Measurements from ENCODE around the gene TEX36. TPM values are rescaled to one million over a fixed set of nuclear protein-coding genes. Genes with fewer than 3 reads are reported as not detected.

The TEX36 gene
- polyA plus RNA-seq, 1 donor from 2014 or later: not detected

GRCh38 chr10:125628104-125629049 is 54.6 kb downstream of the TEX36 start:
- H3K9ac ChIP-seq (ENCODE audit: low read length): no peak overlapping the region
- no peak overlapping the region for H2AFZ ChIP-seq (ENCODE audit: low read depth, low read length)
- no peak overlapping the region for H3K4me2 ChIP-seq (ENCODE audit: low read length)
- no peaks in the 10 kb centered on the region for H3F3A ChIP-seq (ENCODE audit: insufficient read depth, low read length, poor library complexity, severe bottlenecking)
- no peak overlapping the region for H3K27ac ChIP-seq (ENCODE audit: low read length)
- H3K36me3 ChIP-seq (ENCODE audit: insufficient read depth, low read length): no peaks in the 10 kb centered on the region
- no peaks in the 10 kb centered on the region for H3K9me3 ChIP-seq (ENCODE audit: low read length)
- H3K4me3 ChIP-seq (ENCODE audit: low read length): no peak overlapping the region
- H4K20me1 ChIP-seq (ENCODE audit: insufficient read depth): no peaks in the 10 kb centered on the region
- no peaks in the 10 kb centered on the region for H3K27me3 ChIP-seq (ENCODE audit: insufficient read depth, low read depth, low read length)
- no peaks in the 10 kb centered on the region for H3K79me2 ChIP-seq (replicated peaks; ENCODE audit: insufficient read depth, low read length)
- no peak for TF ChIP-seq EP300 (conservative IDR thresholded peaks at IDR 0.05; ENCODE audit: poor library complexity, severe bottlenecking)
- TF ChIP-seq RAD21 (conservative IDR thresholded peaks at IDR 0.05): no peak
- no peak for TF ChIP-seq MXI1 (conservative IDR thresholded peaks at IDR 0.05; ENCODE audit: poor library complexity, severe bottlenecking)
- no peak for TF ChIP-seq SMC3 (conservative IDR thresholded peaks at IDR 0.05; ENCODE audit: poor library complexity)
- no peak for TF ChIP-seq CTCF (IDR thresholded peaks at IDR 0.05; ENCODE audit: poor library complexity, severe bottlenecking)
- no peak for TF ChIP-seq REST (IDR thresholded peaks at IDR 0.05; ENCODE audit: borderline replicate concordance)
- no peak for TF ChIP-seq TAF1 (IDR thresholded peaks at IDR 0.05; ENCODE audit: low read depth)
- TF ChIP-seq POLR2AphosphoS5 (IDR thresholded peaks at IDR 0.05): no peak
- no peaks in the 10 kb centered on the region for H3K9me2 ChIP-seq (ENCODE audit: insufficient read depth, low read length)

GRCh38 chr10:125627646-125628045 is 55.3 kb downstream of the TEX36 start:
- Histone ChIP-seq H3K4me3 (ENCODE audit: low read length) (no peak overlapping the region), H3K9ac (ENCODE audit: low read length) (no peak overlapping the region), H3K4me2 (ENCODE audit: low read length) (no peak overlapping the region), H3K79me2 (replicated peaks; ENCODE audit: insufficient read depth, low read length) (no peaks in the 10 kb centered on the region), H3K27ac (ENCODE audit: low read length) (no peak overlapping the region), H2AFZ (ENCODE audit: low read depth, low read length) (no peak overlapping the region), H3K36me3 (ENCODE audit: insufficient read depth, low read length) (no peaks in the 10 kb centered on the region), H3K9me2 (ENCODE audit: insufficient read depth, low read length) (no peaks in the 10 kb centered on the region), H3K27me3 (ENCODE audit: insufficient read depth, low read depth, low read length) (no peaks in the 10 kb centered on the region), H3K9me3 (ENCODE audit: low read length) (no peaks in the 10 kb centered on the region), H3F3A (ENCODE audit: insufficient read depth, low read length, poor library complexity, severe bottlenecking) (no peaks in the 10 kb centered on the region), H4K20me1 (ENCODE audit: insufficient read depth) (no peaks in the 10 kb centered on the region)
- TF ChIP-seq MXI1 (conservative IDR thresholded peaks at IDR 0.05; ENCODE audit: poor library complexity, severe bottlenecking): no peak
- no peak for TF ChIP-seq TAF1 (IDR thresholded peaks at IDR 0.05; ENCODE audit: low read depth)
- TF ChIP-seq EZH2 (IDR thresholded peaks at IDR 0.05; ENCODE audit: borderline replicate concordance, insufficient read depth, low read length, poor library complexity, severe bottlenecking): no peak
- no peak for TF ChIP-seq POLR2AphosphoS5 (IDR thresholded peaks at IDR 0.05)
- no peak for TF ChIP-seq REST (IDR thresholded peaks at IDR 0.05; ENCODE audit: borderline replicate concordance)
- no peak for TF ChIP-seq CTCF (IDR thresholded peaks at IDR 0.05; ENCODE audit: poor library complexity, severe bottlenecking)
- TF ChIP-seq EP300 (conservative IDR thresholded peaks at IDR 0.05; ENCODE audit: poor library complexity, severe bottlenecking): no peak
- no peak for TF ChIP-seq RAD21 (conservative IDR thresholded peaks at IDR 0.05)
- no peak for TF ChIP-seq SMC3 (conservative IDR thresholded peaks at IDR 0.05; ENCODE audit: poor library complexity)
